GM12892 (cell line): ENCODE measurements around the gene FBXL22.

ENCODE experiments used
- DNase-seq: peaks from one replicate; pipeline ENCODE4 v3.0.0; 2011; ENCODE audit not compliant: insufficient read length
- FAIRE-seq: peaks from 2 replicates; lab custom pipeline; 2011; peaks lifted over from hg19 to GRCh38; lab: Jason Lieb, UNC
- POLR2A ChIP-seq: IDR thresholded peaks from 2 replicates; pipeline ENCODE4 v1.6.1; 2011; ENCODE audit warnings: low read depth, low read length, control low read depth
- POLR2AphosphoS5 ChIP-seq: IDR thresholded peaks from 2 replicates; pipeline ENCODE4 v1.6.1; 2011; ENCODE audit warnings: low read depth, low read length, control low read depth
- TAF1 ChIP-seq: IDR thresholded peaks from 2 replicates; pipeline ENCODE4 v1.6.1; 2011; ENCODE audit warnings: low read depth, mild to moderate bottlenecking, control low read depth, low read length, borderline replicate concordance

FBXL22 gene

DNA sequence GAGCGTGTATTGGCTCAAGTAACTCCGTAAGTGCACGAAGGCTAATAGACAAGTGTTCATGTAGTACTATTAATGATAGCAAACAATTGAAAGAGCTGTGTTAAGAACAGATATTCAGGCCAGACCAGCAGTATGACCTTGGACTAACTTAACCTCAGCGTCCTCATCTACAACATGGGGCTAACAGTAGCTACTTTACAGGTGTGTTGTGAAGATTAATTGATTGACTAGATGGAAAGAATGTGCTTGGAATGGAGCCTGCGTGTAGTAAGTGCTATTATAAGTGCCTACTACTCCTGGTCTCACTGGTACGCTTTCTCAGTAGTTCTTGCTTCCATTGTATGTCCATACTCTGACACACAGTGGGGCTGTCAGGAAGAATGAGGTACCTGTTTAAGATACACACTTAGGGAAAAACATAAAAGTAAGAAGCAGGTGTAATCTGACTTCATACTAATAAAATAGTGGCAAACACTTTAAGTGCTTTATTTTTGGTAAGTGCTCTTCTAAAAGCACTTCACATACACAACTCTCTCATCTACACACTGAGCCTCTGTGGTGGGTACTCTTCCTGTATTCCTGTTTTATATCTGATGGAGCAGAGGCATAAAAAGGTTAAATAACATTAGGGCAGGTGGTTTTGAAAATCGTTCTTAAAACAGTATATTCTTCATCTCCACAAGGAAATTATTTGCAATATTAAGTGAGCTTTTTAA is 24.3 kb upstream of the FBXL22 start:
- FAIRE-seq: no peak
- no peak for DNase-seq
- TF ChIP-seq TAF1: no peak
- no peak for TF ChIP-seq POLR2AphosphoS5
- no peak for TF ChIP-seq POLR2A

DNA sequence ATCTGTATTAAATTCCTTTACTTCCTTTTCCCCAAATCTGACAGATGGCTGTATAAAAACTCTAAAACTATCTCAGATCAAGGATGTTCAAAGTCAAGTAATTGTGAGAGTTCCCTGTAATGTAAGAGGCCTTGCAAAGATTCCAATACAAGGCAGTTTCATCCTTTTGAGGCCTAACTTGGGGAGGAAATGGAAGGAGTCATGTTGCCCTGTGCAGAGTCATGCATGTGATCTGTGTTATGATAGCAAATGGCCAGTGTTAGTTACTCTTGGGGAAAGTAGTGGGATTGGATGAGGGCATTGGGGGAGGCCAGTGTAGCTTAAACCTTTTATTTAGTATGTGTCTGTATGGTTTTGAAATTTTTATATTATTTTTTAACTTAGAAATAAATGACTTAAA is 23.7 kb upstream of the FBXL22 start:
- FAIRE-seq (no peak), DNase-seq (no peak)
- no peak for TF ChIP-seq POLR2AphosphoS5
- TF ChIP-seq POLR2A: no peak
- no peak for TF ChIP-seq TAF1

DNA sequence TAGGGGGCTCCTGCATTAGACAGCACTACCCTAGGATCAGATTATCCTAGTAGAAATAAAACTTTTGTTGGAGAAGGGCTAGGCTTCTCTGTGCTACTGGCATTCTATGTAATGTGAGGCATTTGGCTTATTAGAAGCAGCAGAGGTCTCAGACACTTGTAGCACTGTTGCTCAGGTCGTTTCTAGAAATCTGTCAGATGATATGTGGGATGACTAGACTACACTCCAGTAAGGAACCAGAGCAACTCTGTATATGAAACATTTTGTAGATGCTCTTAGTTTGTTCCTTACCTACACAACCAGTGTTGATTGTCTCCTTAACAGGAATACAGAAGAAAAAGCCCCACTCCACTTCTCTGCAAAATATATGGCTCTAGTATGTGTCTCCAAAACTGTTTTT is 21.9 kb upstream of the FBXL22 start:
- DNase-seq: no peak
- TF ChIP-seq POLR2A (no peak), POLR2AphosphoS5 (no peak), TAF1 (no peak)
- FAIRE-seq: no peak

DNA sequence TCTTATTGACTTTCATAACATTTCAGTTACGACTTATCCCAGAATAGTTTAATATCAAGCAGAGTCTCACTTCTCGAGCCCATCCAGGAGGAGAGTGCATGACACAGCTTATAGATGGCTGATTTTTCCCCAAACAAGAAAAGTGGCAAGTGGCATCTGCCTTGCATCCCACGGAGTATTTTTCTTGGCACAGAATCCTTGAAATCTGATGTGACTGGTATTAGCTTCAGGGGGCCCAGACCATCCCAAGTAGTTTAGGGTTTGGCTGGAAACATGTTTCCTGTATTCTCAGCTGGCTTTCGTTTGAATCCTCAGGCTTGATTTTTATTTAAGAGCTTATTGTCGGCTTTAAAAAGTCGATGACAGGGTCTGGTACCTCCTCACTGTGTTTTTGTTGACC is 20.7 kb upstream of the FBXL22 start:
- TF ChIP-seq POLR2A (no peak), POLR2AphosphoS5 (no peak), TAF1 (no peak)
- no peak for DNase-seq
- FAIRE-seq: no peak

DNA sequence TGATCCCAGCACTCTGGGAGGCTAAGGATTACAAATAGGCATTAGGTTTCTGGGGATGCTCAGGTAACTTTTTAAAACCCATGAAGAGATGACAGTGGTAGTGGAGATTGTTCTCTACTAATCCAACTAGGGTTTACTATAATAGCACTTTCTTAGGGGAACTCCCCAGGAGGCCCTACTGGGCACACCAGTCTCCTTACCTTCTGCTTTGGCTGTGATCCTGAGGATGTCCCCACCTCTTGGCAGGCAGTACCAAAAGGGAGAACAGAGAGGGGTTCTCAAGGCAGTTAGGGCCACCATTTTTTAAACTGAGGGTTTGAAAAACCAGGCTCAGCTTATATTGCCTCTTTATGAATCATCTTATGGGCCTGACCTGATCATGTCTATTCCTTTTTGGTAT is 15.0 kb upstream of the FBXL22 start:
- FAIRE-seq: no peak
- TF ChIP-seq POLR2A (no peak), TAF1 (no peak), POLR2AphosphoS5 (no peak)
- DNase-seq: no peak

DNA sequence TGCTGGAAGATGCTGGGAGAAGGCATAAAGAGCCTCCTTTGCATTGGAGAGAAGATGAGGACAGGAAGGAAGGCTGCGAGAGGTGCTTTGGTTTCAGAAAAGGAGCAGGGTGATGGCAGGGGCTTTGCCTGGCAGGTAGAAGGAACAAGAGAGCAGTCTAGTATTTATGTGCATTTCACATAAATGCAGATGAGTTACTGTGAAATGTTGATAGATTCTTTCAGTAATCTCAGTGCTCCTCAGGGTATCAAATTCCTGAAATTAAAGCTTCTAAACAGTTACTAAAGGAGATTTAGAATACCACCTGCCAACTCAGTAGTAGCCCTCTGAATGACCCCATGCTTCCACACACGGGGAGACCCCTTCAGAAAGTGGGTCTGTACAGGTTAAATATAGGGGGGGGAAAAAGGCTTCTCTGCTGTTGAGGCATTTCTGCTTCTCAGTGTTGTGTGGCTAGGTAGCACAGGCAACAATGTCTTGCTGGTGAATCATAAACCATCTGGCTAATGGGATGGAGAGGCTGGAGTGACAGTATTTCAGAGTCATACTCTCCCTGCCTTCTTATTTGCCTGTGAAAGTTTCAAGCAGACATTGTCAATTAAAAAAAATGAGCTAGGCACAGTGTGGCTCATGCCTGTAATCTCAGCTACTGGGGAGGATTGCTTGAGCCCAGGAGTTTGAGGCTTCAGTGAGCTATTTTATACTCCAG is 14.3 kb upstream of the FBXL22 start:
- TF ChIP-seq POLR2A: no peak
- TF ChIP-seq TAF1: no peak
- no peak for TF ChIP-seq POLR2AphosphoS5
- DNase-seq (no peak), FAIRE-seq (no peak)

DNA sequence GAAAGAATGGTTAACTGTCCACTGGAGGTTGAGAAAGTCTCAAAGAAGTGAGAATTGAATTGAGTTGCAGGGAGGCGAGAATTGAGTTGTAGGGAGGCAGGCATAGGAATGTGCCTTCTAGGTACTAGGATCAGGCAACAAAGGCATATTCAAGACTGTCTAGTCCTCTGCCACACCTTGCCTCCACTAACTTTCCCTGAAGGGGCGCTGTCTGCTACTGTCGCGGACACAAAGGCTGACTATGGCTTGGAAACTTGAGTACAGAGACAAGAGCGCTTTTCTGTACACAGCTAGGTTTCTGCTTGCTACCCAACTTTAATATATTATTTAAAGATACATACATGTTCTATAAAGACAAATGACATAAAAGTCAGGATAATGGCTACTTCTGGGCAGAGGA is 10.4 kb upstream of the FBXL22 start:
- TF ChIP-seq POLR2AphosphoS5 (no peak), POLR2A (no peak), TAF1 (no peak)
- no peak for DNase-seq
- FAIRE-seq: no peak

DNA sequence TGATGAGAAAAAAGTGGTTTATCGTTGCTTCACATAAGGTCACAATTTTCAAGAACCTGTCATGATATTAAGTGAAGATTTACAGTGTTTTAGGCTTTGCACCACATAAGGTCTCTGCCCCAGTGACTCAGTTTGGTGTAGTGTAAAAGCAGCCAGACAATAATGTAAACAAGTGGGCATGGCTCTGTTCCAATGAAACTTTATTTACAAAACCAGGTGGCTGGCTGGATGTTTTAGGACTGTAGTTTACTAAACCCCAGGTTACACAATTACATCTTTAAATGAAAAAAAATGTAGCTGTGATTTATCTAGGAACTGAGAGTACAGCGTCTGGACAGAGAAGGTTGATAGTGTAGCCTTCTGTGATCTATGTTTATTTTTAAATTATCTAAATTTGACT is 9.7 kb upstream of the FBXL22 start:
- no peak for TF ChIP-seq POLR2A
- TF ChIP-seq POLR2AphosphoS5: no peak
- no peak for TF ChIP-seq TAF1
- DNase-seq: no peak
- no peak for FAIRE-seq

DNA sequence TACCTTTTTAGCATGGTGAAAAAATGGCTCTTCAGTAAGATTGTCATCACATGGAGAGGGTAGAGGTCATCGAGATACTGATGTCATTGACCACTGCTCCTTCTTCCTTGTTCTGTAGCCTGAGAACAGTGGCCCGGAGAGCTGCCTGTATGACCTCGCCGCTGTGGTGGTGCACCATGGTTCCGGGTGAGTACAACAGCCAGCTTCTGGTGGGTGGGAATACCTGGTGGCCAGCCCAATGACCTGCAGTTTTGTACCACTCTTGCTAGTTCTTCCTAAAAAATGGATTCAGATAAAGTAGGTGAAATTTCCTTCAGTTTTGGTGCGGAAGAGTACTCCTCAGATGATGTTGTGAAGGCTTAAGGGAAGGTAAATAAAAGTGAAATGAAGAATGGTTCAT is 8.4 kb upstream of the FBXL22 start:
- DNase-seq: no peak
- FAIRE-seq: no peak
- TF ChIP-seq POLR2A (no peak), POLR2AphosphoS5 (no peak), TAF1 (no peak)

DNA sequence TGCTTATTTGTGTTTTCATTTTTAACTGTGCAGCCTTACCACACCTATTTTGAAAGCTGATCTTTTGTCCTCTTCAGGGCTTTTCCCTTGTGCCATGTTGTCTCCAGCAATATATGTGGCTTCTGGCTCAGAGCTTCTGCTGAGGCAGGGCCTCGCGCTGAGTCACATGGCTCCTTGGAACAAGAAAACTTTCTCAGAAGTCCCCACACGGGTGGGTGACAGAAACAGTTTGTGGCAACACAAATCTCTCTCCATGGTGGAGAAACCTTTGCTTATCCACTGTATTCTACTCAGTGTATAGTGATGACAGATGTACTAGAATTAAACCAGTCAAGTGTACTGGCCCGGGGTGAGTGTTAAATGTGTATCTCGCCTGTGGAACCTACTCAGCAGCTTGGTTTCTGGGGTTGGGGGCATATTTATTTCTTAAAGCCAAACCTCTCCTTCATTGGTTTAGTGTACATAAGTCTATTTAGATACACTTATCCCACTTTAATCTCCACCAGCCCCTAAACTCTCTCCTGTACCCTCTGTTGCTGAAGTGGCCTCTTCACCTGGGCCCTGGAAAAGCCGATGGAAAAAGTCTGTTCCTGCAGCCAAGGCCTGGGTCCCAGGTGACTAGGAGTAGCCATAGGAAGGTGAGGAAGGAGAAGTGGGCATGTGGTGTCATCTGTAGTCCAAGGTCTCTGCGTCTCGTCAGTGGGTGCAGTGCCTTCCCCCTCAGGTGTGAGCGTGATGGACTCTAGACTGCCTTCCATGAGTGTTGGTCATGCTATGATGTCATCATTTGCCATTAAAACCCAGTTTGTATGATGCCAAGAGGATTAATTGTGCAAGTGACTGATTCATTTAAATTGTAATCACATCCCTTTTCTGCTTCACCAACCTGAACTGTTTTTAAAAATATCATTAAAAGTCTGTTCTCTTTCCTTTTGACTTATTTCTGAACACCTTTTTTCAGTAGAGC is 3.2 kb upstream of the FBXL22 start:
- TF ChIP-seq POLR2AphosphoS5 (no peak), TAF1 (no peak), POLR2A (no peak)
- no peak for DNase-seq
- peak; percentile 33 for FAIRE-seq

DNA sequence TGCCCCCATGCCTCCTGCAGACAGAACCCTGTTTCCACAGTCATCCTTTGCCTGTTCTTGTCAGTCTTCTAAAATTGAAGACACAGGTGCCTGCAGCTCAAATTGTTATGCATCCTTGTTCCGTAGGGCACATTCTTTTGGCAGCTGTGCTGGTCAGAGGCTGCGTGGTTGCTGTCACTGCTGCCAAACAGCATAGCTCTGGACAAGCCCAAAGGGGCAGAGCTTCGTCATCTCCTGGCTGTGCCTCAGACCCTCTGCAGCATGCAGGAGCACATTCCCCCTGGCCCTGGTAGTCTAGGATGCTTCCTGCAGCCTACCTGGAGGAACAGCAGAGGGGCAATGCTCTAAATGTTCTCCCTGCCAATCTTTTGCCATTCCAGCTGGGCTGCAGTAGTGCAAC is 2.1 kb upstream of the FBXL22 start:
- no peak for FAIRE-seq
- TF ChIP-seq POLR2A (no peak), POLR2AphosphoS5 (no peak), TAF1 (no peak)
- DNase-seq: no peak

DNA sequence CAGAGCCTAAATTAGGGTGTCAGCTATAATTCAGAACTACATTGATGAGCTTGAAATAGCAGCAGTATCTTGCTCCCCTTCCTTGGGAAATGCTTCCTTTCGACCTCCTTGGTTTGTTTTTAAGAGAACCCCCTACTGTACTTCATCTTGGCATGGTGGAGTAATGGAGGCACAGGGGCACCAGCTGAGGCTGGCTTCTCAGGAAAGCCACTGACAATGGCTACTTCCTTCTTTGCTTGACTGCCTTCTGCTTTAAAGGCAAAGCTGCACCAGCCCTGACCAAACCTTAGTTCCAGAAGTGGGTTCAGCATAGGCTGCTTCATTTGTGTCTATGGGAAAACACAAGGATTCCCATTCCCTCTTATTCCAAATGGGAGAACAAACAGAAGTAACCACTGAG is 1.5 kb upstream of the FBXL22 start:
- no peak for DNase-seq
- TF ChIP-seq POLR2A (no peak), TAF1 (no peak), POLR2AphosphoS5 (no peak)
- FAIRE-seq: peak; percentile 51
